ENCODE data around the gene COLGALT1.

The COLGALT1 gene

DNA sequence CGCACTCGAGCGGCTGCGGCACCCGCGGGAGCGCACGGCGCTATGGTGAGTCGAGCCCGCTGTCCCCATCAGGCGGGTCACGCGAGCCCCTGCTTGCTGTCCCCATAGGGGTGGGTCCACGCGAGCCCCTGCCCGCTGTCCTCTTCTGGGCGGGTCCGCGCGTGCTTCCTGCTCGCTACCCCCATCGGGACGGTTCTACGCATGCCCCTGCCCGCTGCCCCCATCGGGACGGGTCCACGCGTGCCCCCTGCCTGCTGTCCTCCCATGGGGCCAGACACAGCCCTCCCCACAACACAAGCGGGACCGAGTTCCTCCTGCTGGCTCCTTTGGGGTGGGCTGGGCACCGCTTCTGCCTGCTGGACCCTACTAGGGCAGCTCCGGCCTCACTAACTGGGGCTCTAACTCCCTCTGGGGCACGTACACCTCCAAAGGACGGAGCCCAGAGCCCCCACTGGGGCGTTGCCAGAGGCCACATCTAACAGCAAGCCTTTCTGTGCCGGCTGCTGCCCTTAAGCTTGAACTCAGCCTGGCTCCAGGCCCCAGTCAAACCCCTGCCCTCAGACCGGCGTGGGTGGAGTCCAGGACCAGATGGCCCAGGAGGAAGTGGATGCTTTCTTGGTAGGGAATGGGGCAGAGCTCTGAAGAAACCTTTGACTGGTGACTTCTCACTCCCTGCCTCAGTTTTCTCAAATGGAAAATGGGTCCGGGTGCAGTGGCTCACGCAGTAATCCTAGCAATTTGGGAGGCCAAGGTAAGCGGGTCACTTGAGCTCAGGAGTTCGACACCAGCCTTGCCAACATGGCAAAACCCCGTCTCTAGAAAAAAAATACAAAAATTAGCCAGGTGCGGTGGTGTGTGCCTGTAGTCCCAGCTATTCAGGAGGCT is 722 bp downstream of the COLGALT1 start (continued):
- TF ChIP-seq ZNF785 (tag by site-specific recombination; IDR thresholded peaks at IDR 0.05) (peak; percentile 34; the same call in 1 of the 2 replicates), BCL11A (tag by site-specific recombination; IDR thresholded peaks at IDR 0.05; ENCODE audit: low read depth) (no peak), GLIS1 (tag by site-specific recombination; IDR thresholded peaks at IDR 0.05) (peak; percentile 69), OVOL3 (tag by site-specific recombination; IDR thresholded peaks at IDR 0.05) (no peak), ZSCAN23 (tag by site-specific recombination; IDR thresholded peaks at IDR 0.05) (no peak), ZNF558 (tag by site-specific recombination; IDR thresholded peaks at IDR 0.05) (no peak), ZNF660 (tag by site-specific recombination; IDR thresholded peaks at IDR 0.05) (no peak), HOXD13 (CRISPR knock-in tag; IDR thresholded peaks at IDR 0.05; ENCODE audit: borderline replicate concordance) (no peak), WT1 (tag by site-specific recombination; IDR thresholded peaks at IDR 0.05) (no peak), ZSCAN16 (tag by site-specific recombination; IDR thresholded peaks at IDR 0.05) (no peak), ZNF132 (tag by site-specific recombination; IDR thresholded peaks at IDR 0.05; ENCODE audit: borderline replicate concordance) (no peak), TCF7L2 (IDR thresholded peaks at IDR 0.05; ENCODE audit: borderline replicate concordance, low read depth, low read length) (no peak), ZNF623 (tag by site-specific recombination; IDR thresholded peaks at IDR 0.05) (no peak), ZNF138 (tag by site-specific recombination; IDR thresholded peaks at IDR 0.05; ENCODE audit: borderline replicate concordance) (no peak), ZNF791 (tag by site-specific recombination; IDR thresholded peaks at IDR 0.05) (no peak), ZNF664 (tag by site-specific recombination; IDR thresholded peaks at IDR 0.05) (no peak), ZNF658 (tag by site-specific recombination; IDR thresholded peaks at IDR 0.05) (no peak), MYNN (tag by site-specific recombination; IDR thresholded peaks at IDR 0.05; ENCODE audit: borderline replicate concordance) (no peak), ZNF391 (tag by site-specific recombination; IDR thresholded peaks at IDR 0.05; ENCODE audit: borderline replicate concordance, low read depth) (no peak), ZNF211 (tag by site-specific recombination; IDR thresholded peaks at IDR 0.05; ENCODE audit: low read depth) (no peak), ZBTB17 (tag by site-specific recombination; IDR thresholded peaks at IDR 0.05) (peak; percentile 35), ZNF843 (tag by site-specific recombination; IDR thresholded peaks at IDR 0.05) (0 out of 2 replicates have a peak, but pooled peaks have one; percentile 16), ZNF335 (tag by site-specific recombination; conservative IDR thresholded peaks at IDR 0.05) (peak; percentile 64), ZFHX2 (tag by site-specific recombination; conservative IDR thresholded peaks at IDR 0.05) (peak; percentile 16), ZNF121 (tag by site-specific recombination; IDR thresholded peaks at IDR 0.05) (no peak), ZFP37 (tag by site-specific recombination; IDR thresholded peaks at IDR 0.05) (peak; percentile 26; the same call in 1 of the 2 replicates), MEIS1 (CRISPR knock-in tag; IDR thresholded peaks at IDR 0.05; ENCODE audit: borderline replicate concordance) (no peak), ZNF140 (tag by site-specific recombination; IDR thresholded peaks at IDR 0.05) (no peak), ZNF366 (tag by site-specific recombination; conservative IDR thresholded peaks at IDR 0.05) (no peak), ZBTB8A (tag by site-specific recombination; IDR thresholded peaks at IDR 0.05) (peak; percentile 89)
- TF ChIP-seq, protein P1, sequence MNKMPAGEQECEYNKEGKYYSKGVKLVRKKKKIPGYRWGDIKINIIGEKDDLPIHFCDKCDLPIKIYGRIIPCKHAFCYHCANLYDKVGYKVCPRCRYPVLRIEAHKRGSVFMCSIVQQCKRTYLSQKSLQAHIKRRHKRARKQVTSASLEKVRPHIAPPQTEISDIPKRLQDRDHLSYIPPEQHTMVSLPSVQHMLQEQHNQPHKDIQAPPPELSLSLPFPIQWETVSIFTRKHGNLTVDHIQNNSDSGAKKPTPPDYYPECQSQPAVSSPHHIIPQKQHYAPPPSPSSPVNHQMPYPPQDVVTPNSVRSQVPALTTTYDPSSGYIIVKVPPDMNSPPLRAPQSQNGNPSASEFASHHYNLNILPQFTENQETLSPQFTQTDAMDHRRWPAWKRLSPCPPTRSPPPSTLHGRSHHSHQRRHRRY (tag by site-specific recombination; IDR thresholded peaks at IDR 0.05): no peak
- TF ChIP-seq, protein P2, sequence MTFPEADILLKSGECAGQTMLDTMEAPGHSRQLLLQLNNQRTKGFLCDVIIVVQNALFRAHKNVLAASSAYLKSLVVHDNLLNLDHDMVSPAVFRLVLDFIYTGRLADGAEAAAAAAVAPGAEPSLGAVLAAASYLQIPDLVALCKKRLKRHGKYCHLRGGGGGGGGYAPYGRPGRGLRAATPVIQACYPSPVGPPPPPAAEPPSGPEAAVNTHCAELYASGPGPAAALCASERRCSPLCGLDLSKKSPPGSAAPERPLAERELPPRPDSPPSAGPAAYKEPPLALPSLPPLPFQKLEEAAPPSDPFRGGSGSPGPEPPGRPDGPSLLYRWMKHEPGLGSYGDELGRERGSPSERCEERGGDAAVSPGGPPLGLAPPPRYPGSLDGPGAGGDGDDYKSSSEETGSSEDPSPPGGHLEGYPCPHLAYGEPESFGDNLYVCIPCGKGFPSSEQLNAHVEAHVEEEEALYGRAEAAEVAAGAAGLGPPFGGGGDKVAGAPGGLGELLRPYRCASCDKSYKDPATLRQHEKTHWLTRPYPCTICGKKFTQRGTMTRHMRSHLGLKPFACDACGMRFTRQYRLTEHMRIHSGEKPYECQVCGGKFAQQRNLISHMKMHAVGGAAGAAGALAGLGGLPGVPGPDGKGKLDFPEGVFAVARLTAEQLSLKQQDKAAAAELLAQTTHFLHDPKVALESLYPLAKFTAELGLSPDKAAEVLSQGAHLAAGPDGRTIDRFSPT (tag by site-specific recombination; IDR thresholded peaks at IDR 0.05): peak; percentile 86
- TF ChIP-seq, protein P3, sequence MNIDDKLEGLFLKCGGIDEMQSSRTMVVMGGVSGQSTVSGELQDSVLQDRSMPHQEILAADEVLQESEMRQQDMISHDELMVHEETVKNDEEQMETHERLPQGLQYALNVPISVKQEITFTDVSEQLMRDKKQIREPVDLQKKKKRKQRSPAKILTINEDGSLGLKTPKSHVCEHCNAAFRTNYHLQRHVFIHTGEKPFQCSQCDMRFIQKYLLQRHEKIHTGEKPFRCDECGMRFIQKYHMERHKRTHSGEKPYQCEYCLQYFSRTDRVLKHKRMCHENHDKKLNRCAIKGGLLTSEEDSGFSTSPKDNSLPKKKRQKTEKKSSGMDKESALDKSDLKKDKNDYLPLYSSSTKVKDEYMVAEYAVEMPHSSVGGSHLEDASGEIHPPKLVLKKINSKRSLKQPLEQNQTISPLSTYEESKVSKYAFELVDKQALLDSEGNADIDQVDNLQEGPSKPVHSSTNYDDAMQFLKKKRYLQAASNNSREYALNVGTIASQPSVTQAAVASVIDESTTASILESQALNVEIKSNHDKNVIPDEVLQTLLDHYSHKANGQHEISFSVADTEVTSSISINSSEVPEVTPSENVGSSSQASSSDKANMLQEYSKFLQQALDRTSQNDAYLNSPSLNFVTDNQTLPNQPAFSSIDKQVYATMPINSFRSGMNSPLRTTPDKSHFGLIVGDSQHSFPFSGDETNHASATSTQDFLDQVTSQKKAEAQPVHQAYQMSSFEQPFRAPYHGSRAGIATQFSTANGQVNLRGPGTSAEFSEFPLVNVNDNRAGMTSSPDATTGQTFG (tag by site-specific recombination; IDR thresholded peaks at IDR 0.05; ENCODE audit: borderline replicate concordance): no peak
- TF ChIP-seq, protein P4, sequence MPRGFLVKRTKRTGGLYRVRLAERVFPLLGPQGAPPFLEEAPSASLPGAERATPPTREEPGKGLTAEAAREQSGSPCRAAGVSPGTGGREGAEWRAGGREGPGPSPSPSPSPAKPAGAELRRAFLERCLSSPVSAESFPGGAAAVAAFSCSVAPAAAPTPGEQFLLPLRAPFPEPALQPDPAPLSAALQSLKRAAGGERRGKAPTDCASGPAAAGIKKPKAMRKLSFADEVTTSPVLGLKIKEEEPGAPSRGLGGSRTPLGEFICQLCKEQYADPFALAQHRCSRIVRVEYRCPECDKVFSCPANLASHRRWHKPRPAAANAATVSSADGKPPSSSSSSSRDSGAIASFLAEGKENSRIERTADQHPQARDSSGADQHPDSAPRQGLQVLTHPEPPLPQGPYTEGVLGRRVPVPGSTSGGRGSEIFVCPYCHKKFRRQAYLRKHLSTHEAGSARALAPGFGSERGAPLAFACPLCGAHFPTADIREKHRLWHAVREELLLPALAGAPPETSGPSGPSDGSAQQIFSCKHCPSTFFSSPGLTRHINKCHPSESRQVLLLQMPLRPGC (tag by site-specific recombination; IDR thresholded peaks at IDR 0.05): peak; percentile 9; the same call in 1 of the 2 replicates
